VCaP (cell line): ENCODE data around the gene EPN1.

ENCODE experiments used
- H3K27ac ChIP-seq: fragments of 450-650 bp; 2 replicates; pipeline ENCODE4 v1.5.1; 2017
- CTCF ChIP-seq: fragments of 450-650 bp; conservative IDR thresholded peaks from 2 replicates; pipeline ENCODE4 v1.5.1; 2017; ENCODE audit warnings: mild to moderate bottlenecking, moderate library complexity

The EPN1 gene

GRCh38 chr19:55669418-55670279 lies 5.4 kb upstream of the EPN1 start:
- no peak for TF ChIP-seq CTCF
- no peak overlapping the region for H3K27ac ChIP-seq

- peak overlapping the region; percentile 36 for H3K27ac ChIP-seq
- no peak for TF ChIP-seq CTCF
These were observed 4.6 kb upstream of the EPN1 start for GRCh38 chr19:55670280-55671053.

- H3K27ac ChIP-seq = peak overlapping the region; percentile 36
- no peak for TF ChIP-seq CTCF
These were observed 4.0 kb upstream of the EPN1 start for GRCh38 chr19:55671054-55671378.

- peak overlapping the region; percentile 36; the same call in 1 of the 2 replicates for H3K27ac ChIP-seq
- TF ChIP-seq CTCF = no peak
These were observed 2.6 kb upstream of the EPN1 start for GRCh38 chr19:55672418-55672817.

GRCh38 chr19:55673465-55673864 lies 1.6 kb upstream of the EPN1 start:
- 0 out of 2 replicates have a peak overlapping the region, but pooled peaks have one; percentile 95 for H3K27ac ChIP-seq
- TF ChIP-seq CTCF = no peak

- H3K27ac ChIP-seq = peak overlapping the region; percentile 95; the same call in 1 of the 2 replicates
- TF ChIP-seq CTCF = no peak
These were observed 1.1 kb upstream of the EPN1 start for GRCh38 chr19:55673889-55674288.

GRCh38 chr19:55674459-55674840 lies 576 bp upstream of the EPN1 start:
- peak overlapping the region; percentile 95 for H3K27ac ChIP-seq
- TF ChIP-seq CTCF = no peak
